GM18508 (cell line): ENCODE results near the gene ZNF385D.

Source experiments
- ATAC-seq: cut with Tn5 transposase; IDR thresholded peaks from one replicate; pipeline ENCODE4 v1.9.1; 2021; ENCODE audit warnings: moderate number of reproducible peaks; ENCODE audit not compliant: insufficient read depth, unreplicated experiment

Gene ZNF385D

GRCh38 chr3:21750080-21750696 lies 822 bp downstream of the ZNF385D start:
- no peak for ATAC-seq

DNA sequence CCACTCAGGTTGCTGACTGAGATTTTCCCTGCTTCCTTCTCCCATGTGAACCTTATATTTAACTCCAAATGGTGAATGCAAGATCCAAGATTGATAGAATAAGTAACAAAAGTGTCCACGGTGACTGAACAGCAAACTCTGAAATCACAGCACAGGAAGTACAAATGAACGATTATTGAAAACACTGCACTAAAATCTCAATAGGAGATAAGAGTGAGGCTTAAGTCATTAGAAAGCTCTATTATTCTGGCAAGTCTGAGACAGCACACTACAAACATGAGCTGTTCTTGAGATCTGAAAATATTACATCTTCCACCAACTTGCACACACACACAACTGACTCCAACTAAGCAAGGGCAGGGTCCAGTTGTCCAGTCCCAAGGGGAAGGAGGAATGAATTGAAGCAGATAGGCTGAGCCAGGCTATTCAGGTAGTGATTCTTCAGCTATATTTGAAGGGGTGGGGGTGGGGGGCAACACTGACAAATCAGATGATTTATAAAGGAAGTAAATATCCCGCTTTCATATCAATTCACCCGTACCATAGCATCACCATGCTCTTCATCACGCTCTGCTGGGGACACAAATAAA lies 2.9 kb downstream of the ZNF385D start:
- no peak for ATAC-seq

DNA sequence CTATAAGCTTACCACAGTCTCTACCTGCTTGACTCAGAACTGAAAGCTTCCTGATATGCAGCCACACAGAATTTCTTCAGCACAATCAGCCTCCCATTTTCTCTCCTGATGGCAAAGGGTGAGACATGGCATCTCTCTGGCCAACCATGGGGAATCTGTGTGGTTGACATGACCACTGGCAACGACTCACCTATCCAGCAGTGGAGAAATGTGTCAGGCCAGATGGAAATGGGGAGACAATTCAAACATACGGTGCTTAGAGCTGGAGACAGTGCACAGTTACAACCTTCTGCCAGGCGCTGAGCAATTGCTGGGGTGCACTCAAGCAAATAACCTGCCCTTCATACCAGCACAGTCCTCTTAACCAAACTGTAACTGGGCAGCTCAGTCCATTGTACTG lies 3.6 kb downstream of the ZNF385D start:
- ATAC-seq = no peak

DNA sequence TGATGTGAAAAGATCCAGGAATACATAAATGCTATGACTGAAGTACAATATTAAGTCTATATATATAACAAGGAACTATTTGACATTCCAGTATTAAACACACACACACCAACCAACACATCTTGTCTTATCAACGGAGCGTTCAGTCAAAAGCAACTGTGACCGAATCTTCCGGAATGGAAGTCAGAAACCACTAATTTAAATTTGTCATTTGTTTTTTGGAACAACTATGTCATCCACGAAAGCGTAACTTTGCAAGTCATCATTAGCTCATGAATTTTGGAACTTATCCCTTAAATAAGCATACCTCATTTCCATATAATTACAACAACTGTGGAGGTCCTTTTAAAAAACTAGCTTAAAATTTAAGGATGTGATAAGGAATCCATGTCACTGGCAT lies 5.0 kb downstream of the ZNF385D start:
- ATAC-seq = no peak

GRCh38 chr3:21744793-21745192 lies 6.2 kb downstream of the ZNF385D start:
- no peak for ATAC-seq

- no peak for ATAC-seq
These were observed 11.9 kb downstream of the ZNF385D start for GRCh38 chr3:21738935-21739702.

DNA sequence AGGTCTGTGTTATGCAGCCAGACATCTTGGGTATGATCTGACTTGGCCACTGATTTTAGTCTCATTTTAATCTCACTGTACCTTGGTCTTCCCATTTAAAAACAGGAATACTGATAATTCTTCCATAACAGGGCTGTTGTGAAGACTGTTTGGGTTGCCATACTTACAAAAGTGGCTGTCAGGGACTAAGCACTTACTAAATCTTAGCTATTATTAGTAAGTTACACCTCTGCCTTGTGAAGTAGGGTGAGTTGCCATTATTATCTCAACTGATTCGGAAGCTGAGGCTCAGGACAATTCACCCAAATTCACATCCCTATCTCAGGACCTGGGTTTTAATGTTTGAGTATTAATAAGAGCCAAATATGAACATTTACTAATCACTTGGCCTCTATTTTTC lies 12.7 kb downstream of the ZNF385D start:
- no peak for ATAC-seq

- ATAC-seq = no peak
These were observed 16.3 kb downstream of the ZNF385D start for GRCh38 chr3:21734746-21735145.

- ATAC-seq = no peak
These were observed 21.0 kb downstream of the ZNF385D start for GRCh38 chr3:21729888-21730459.

- ATAC-seq = no peak
These were observed 21.7 kb downstream of the ZNF385D start for GRCh38 chr3:21729331-21729730.

DNA sequence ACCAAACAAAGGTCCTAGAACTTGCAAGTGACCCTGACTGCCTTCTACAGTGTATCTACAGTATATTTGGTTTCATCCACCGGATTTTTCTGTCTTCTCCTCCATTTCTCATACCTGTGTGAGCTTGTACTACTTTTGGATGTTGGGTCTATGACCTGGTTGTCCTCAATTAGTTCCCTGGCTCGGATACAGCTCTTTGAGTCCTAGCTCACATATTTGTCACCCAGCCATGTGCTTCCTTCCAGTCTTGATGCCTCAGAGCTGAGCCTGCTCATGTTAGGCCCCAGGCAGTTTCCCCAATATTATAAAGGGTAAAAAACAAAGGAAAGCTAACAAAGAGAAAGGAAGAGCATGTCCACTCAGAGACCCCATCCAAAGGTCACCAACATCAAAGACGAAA lies 28.2 kb downstream of the ZNF385D start:
- ATAC-seq = no peak

GRCh38 chr3:21722301-21722700 lies 28.7 kb downstream of the ZNF385D start:
- ATAC-seq = no peak

GRCh38 chr3:21718943-21719591 lies 31.9 kb downstream of the ZNF385D start:
- ATAC-seq = no peak

GRCh38 chr3:21718161-21718765 lies 32.7 kb downstream of the ZNF385D start:
- no peak for ATAC-seq

GRCh38 chr3:21715662-21716061 lies 35.3 kb downstream of the ZNF385D start:
- ATAC-seq = no peak

DNA sequence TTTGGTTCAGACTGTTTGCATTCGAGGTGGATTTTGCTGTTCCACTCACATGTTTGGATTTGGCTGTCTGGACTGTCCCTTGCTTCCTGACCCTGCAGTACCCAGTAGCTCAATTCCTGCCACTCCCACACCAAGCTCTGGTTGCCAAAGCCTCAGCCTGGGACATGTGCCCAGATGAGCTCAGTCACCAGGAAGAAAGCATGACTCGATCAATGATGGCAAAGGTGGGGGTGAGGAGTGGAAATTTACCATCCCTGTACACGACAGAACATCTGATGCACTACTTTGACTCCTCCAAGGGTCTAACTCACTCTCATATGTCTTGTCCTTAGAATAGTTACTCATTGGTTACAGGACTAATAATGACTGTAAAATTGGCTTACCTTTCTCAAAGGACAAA lies 45.2 kb downstream of the ZNF385D start:
- ATAC-seq = no peak

GRCh38 chr3:21704796-21705195 lies 46.2 kb downstream of the ZNF385D start:
- ATAC-seq = no peak

DNA sequence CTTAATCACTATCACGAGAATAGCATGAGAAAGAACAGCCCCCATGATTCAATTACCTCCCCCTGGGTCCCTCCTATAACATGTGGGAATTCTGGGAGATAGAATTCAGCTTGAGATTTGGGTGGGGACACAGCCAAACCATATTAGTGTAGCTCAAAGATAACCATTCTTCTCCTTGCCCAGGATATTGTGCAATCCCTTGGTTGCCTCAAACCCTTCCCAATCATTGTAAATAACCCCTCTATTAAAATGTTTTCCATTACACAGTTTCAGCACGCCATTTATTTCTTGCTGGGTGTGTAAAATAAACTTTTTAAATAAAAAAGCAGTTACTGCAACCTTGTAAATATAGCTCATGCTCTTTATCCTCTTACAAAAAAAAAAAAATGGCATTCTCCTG lies 47.7 kb downstream of the ZNF385D start:
- ATAC-seq = no peak

GRCh38 chr3:21697707-21698106 lies 53.3 kb downstream of the ZNF385D start:
- ATAC-seq = no peak

DNA sequence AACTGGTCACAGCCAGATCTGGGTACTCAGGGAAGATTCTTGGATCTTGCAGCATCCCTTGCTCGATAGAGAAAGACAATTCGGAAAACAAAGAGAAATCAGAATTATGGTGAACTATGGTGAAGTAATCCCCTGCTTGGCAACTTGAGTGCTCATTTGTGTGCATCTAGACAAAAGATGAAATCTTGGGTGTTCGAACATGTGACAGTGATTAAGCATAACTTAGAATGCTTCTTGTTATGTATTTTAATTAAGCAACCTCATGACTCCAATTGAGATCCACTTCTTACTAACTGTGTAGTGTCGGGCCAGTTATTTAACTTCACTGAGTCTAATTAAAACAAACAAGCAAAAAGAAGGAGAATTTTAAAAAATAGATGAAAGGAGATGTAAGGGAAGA lies 56.5 kb downstream of the ZNF385D start:
- ATAC-seq = no peak
